MCF 10A (cell line): ENCODE data around the gene NCK2. TPM values are rescaled to one million over a fixed set of nuclear protein-coding genes. Genes with fewer than 3 reads are reported as not detected.

Experiments
- BruUV-seq: library from RNA; stranded (reverse); fragments of 400-500 nt; replicated peaks from 2 replicates; lab custom pipeline; 2021; lab: Mats Ljungman, UMichigan
- CTCF ChIA-PET: fragments of 300-600 bp; sonication (Branson Sonifier 250); formaldehyde crosslinking; extraction: SDS; loops from one replicate; lab custom pipeline; 2021; ENCODE audit warnings: antibody characterized with exemption, inconsistent platforms; lab: Yijun Ruan, JAX
- POLR2A ChIA-PET: fragments of 300-600, 350-650 bp; sonication (Branson Sonifier 250); formaldehyde crosslinking; extraction: SDS; loops from one replicate; lab custom pipeline; 2020; ENCODE audit warnings: antibody characterized with exemption, inconsistent platforms; lab: Yijun Ruan, JAX
- DNase-seq: peaks from one replicate; pipeline ENCODE4 v3.0.0-alpha.2; 2018; ENCODE audit not compliant: unreplicated experiment
- H3K27ac Mint-ChIP-seq: one replicate; pipeline ENCODE4 v1.8.0; 2022; ENCODE audit warnings: mild to moderate bottlenecking, low read depth, mixed read lengths; ENCODE audit not compliant: unreplicated experiment
- H3K27me3 Mint-ChIP-seq: one replicate; pipeline ENCODE4 v1.8.0; 2022; ENCODE audit warnings: mixed read lengths; ENCODE audit not compliant: insufficient read depth, unreplicated experiment
- H3K36me3 Mint-ChIP-seq: one replicate; pipeline ENCODE4 v1.8.0; 2022; ENCODE audit warnings: mild to moderate bottlenecking, moderate library complexity, mixed read lengths; ENCODE audit not compliant: insufficient read depth, unreplicated experiment
- H3K4me1 Mint-ChIP-seq: one replicate; pipeline ENCODE4 v1.8.0; 2022; ENCODE audit warnings: mixed read lengths; ENCODE audit not compliant: insufficient read depth, unreplicated experiment
- H3K4me3 Mint-ChIP-seq: one replicate; pipeline ENCODE4 v1.8.0; 2022; ENCODE audit warnings: mild to moderate bottlenecking, moderate library complexity, mixed read lengths; ENCODE audit not compliant: unreplicated experiment
- H3K9me3 Mint-ChIP-seq: one replicate; pipeline ENCODE4 v1.8.0; 2022; ENCODE audit warnings: mixed read lengths; ENCODE audit not compliant: unreplicated experiment
- CTCF ChIP-seq: fragments of 200-600 bp; IDR thresholded peaks from one replicate; pipeline ENCODE4 v1.8.0; 2022; ENCODE audit warnings: antibody characterized with exemption, mild to moderate bottlenecking; ENCODE audit not compliant: unreplicated experiment
- intact Hi-C: fragments of 100-400 bp; cut with micrococcal nuclease; formaldehyde crosslinking; loops from 2 replicates; pipeline ENCODE4 v1.14.1; 2022
- total RNA-seq: library from RNA; stranded (reverse); gene quantifications from 2 replicates; pipeline ENCODE4 v1.2.3, GENCODE V29; 2022

The NCK2 gene
- total RNA-seq, 1 experiment from 2014 or later, result 36.5 TPM

DNA sequence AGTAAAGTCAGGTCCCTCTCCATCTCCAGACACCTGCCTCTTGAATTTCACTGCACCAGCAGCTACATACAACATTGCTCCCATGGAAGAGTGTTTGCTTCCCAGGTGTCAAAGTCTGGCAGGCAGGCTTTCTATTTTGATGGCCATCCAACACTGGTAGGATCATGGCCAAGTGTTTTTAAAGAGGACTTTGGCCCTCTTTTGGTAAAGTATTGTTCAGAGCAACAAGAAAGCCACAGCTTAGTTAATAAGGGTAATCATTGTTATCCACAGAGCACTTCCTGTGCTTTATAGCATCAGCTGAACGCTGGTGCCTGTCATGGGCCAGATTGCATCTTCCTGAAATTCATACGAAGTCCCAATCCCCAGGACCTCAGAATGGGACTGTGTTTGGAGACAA, 133.2 kb downstream of the NCK2 start:
- no peak for TF ChIP-seq CTCF
- no peak for DNase-seq
- BruUV-seq, result no TSS peak
- CTCF ChIA-PET, result interaction anchor here (0.6 kb wide), 1 partner anchor 129 kb away, joined by 3 read pairs; no protein-coding TSS in a partner anchor
- H3K4me1 Mint-ChIP-seq, result peaks cover 11% of the 10 kb centered on the region
- POLR2A ChIA-PET, result no interaction called here
- peak overlapping the region; percentile 39 for H3K27ac Mint-ChIP-seq
- intact Hi-C loops, result no loop called here
- no peaks in the 10 kb centered on the region for H3K27me3 Mint-ChIP-seq
- no peaks in the 10 kb centered on the region for H3K9me3 Mint-ChIP-seq
- H3K36me3 Mint-ChIP-seq, result peaks cover 13% of the 10 kb centered on the region
- no peak overlapping the region for H3K4me3 Mint-ChIP-seq

DNA sequence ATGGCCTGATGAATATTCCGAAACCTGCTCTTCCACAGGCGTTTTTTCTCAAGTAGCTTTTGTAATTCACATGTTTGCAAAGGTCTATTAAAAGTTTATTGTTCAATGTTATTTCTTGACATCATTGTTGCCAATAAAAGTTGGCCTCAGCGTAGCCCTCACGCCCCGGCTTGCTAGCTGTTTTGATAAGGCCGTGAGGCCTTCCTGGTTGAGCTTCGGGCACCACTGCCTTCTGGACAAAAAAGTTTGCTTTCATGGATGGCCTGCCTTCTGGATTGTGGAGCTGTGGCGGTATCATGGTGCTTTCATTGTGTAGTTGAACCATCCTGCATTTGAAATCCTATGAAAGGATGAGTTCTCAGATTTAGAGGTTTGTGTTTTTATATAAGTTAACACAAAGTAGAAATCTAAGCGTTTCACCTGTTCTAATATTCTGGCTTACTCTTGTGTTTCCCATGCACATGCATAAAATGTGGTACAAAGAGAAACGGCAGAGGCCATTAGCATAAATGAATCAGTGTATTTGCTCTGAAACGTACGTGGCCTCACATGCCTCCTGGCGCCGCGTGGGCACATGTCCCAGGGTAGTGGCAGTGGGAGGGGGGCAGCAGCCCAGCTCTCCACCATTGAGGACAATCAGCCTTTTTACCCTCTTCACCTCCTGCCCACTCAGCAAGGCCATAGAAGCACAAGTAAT, 134.5 kb downstream of the NCK2 start:
- Mint-ChIP-seq H3K36me3 (peaks cover 7% of the 10 kb centered on the region), H3K9me3 (no peaks in the 10 kb centered on the region), H3K27ac (no peak overlapping the region), H3K4me1 (no peaks in the 10 kb centered on the region), H3K4me3 (no peak overlapping the region), H3K27me3 (no peaks in the 10 kb centered on the region)
- intact Hi-C loops, result no loop called here
- no peak for TF ChIP-seq CTCF
- ChIA-PET CTCF (interaction anchor here (0.8 to 1.0 kb wide), 2 partner anchors 29 to 123 kb away, joined by 3 read pairs; no protein-coding TSS in a partner anchor), POLR2A (no interaction called here)
- no peak for DNase-seq
- BruUV-seq, result no TSS peak

DNA sequence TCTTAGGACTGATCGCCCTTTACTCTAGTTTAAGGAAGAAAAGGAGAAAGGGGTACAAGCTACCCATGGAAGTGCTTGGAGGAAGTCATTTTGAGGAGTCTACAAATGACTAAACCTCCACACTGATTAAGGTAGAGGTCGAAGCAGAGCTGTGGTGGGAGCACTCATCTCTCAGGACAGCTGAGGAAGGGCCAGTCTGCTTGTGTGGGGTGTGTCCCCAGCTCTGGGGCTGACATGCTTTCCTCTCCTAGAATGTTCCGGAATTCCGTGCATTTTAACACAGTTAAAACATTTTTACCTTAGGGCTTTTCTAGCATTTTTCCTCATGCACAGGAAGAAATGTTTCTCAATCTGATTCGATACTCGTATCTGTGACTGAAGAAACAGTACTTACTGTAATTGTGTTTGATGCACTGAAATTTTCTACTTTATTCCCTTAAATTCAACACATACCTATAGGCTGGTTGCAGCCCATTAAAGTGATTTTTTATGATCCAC, 135.1 kb downstream of the NCK2 start:
- H3K4me1 Mint-ChIP-seq, result no peaks in the 10 kb centered on the region
- TF ChIP-seq CTCF, result no peak
- no peak overlapping the region for H3K4me3 Mint-ChIP-seq

GRCh38 chr2:105880637-105881036, 135.9 kb downstream of the NCK2 start:
- H3K27ac Mint-ChIP-seq, result no peak overlapping the region
- no peaks in the 10 kb centered on the region for H3K27me3 Mint-ChIP-seq
- peaks cover 7% of the 10 kb centered on the region for H3K36me3 Mint-ChIP-seq
- H3K9me3 Mint-ChIP-seq, result no peaks in the 10 kb centered on the region
- H3K4me3 Mint-ChIP-seq, result no peak overlapping the region
- ChIA-PET CTCF (no interaction called here), POLR2A (no interaction called here)
- DNase-seq, result no peak
- H3K4me1 Mint-ChIP-seq, result peaks cover 1% of the 10 kb centered on the region
- no peak for TF ChIP-seq CTCF
- BruUV-seq, result no TSS peak
- intact Hi-C loops, result no loop called here

More for the DNA sequence above, 135.1 kb downstream of the NCK2 start:
- intact Hi-C loops, result no loop called here
- Mint-ChIP-seq H3K9me3 (no peaks in the 10 kb centered on the region), H3K36me3 (peaks cover 7% of the 10 kb centered on the region), H3K27ac (no peak overlapping the region), H3K27me3 (no peaks in the 10 kb centered on the region)
- BruUV-seq, result no TSS peak
- ChIA-PET CTCF (no interaction called here), POLR2A (no interaction called here)
- no peak for DNase-seq
